Common myeloid progenitor, CD34-positive (primary cell): ENCODE measurements around the gene FAM107A.
A peak's percentile ranks its signal among the peaks of the same experiment; 100 is the strongest.

Source experiments
- CTCF ChIA-PET: fragments of 350-600 bp; sonication (Branson Sonifier 250); formaldehyde crosslinking; loops from one replicate; lab custom pipeline; 2021; ENCODE audit warnings: antibody characterized with exemption; lab: Charles Lee
- POLR2A ChIA-PET: fragments of 350-600 bp; sonication (Branson Sonifier 250); formaldehyde crosslinking; loops from one replicate; lab custom pipeline; 2021; ENCODE audit warnings: antibody characterized with exemption; lab: Charles Lee
- DNase-seq, 3 donors: peaks; one replicate each; pipeline versions ENCODE4 v3.0.0 to v3.0.0-alpha.2; 2013
- H3K27ac ChIP-seq, 2 experiments: 1 replicate in 1 of 2; 2 replicates in 1 of 2; pipeline ENCODE4 v1.7.0; 2013; ENCODE audit warnings: inconsistent platforms in 2 of 2, low read length in 2 of 2, mild to moderate bottlenecking in 2 of 2, low read depth in 1 of 2, moderate library complexity in 1 of 2; ENCODE audit not compliant: severe bottlenecking in 2 of 2, insufficient read depth in 1 of 2, poor library complexity in 1 of 2
- H3K27me3 ChIP-seq, 5 experiments: replicated peaks in 2 of 5; 1 replicate in 3 of 5; 2 replicates in 2 of 5; pipeline versions ENCODE4 v1.6.1 to v1.7.0; 2013; ENCODE audit warnings: low read length in 4 of 5, mild to moderate bottlenecking in 2 of 5, moderate library complexity in 2 of 5, inconsistent platforms in 1 of 5; ENCODE audit not compliant: insufficient read depth in 5 of 5, control insufficient read depth in 4 of 5
- H3K36me3 ChIP-seq, 4 experiments: 1 replicate in 2 of 4; 2 replicates in 2 of 4; pipeline versions ENCODE4 v1.6.1 to v1.7.0; 2013; ENCODE audit warnings: low read length in 3 of 4, control low read depth in 1 of 4, mild to moderate bottlenecking in 1 of 4; ENCODE audit not compliant: control insufficient read depth in 4 of 4, insufficient read depth in 4 of 4
- H3K4me1 ChIP-seq, 4 experiments: 1 replicate in 3 of 4; 2 replicates in 1 of 4; pipeline versions ENCODE4 v1.6.1 to v1.7.1; 2013; ENCODE audit warnings: low read length in 3 of 4, mild to moderate bottlenecking in 3 of 4, control low read depth in 1 of 4, inconsistent platforms in 1 of 4, moderate library complexity in 1 of 4; ENCODE audit not compliant: control insufficient read depth in 4 of 4, insufficient read depth in 4 of 4; ENCODE audit errors: control extremely low read depth in 1 of 4
- H3K4me3 ChIP-seq, 7 experiments: 1 replicate in 4 of 7; 2 replicates in 3 of 7; pipeline versions ENCODE4 v1.5.1 to v1.7.0; 2013; ENCODE audit warnings: mild to moderate bottlenecking in 7 of 7, low read length in 6 of 7, moderate library complexity in 6 of 7, inconsistent platforms in 2 of 7, low read depth in 2 of 7, control low read depth in 1 of 7; ENCODE audit not compliant: insufficient read depth in 4 of 7, control insufficient read depth in 1 of 7; ENCODE audit errors: extremely low read depth in 1 of 7
- H3K9me3 ChIP-seq, 5 experiments: 1 replicate in 4 of 5; 2 replicates in 1 of 5; pipeline versions ENCODE4 v1.6.1 to v1.7.1; 2013; ENCODE audit warnings: low read length in 4 of 5, mild to moderate bottlenecking in 2 of 5, inconsistent platforms in 1 of 5, low read depth in 1 of 5, moderate library complexity in 1 of 5; ENCODE audit not compliant: control insufficient read depth in 4 of 5, insufficient read depth in 2 of 5; ENCODE audit errors: control extremely low read depth in 1 of 5
- WGBS: methylation state at CpG from one replicate; pipeline ENCODE4 v1.1.5; 2013; ENCODE audit not compliant: insufficient coverage; 5-methylcytosine and 5-hydroxymethylcytosine counted together

Gene FAM107A

DNA sequence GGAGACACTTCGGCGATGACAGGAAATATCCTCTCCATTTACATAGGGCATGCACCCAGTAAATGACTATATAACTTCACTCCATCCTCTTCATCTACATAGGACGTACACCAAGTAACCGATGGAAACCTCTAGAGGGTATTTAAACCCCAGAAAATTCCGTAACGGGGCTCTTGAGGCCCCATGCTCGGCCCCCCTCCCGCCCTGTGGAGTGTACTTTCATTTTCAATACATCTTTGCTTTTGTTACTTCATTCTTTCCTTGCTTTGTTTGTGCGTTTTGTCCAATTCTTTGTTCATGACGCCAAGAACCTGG, 7.5 kb upstream of the FAM107A start:
- Histone ChIP-seq H3K27ac (no peak overlapping the region), H3K9me3 (no peaks in the 10 kb centered on the region), H3K4me1 (peaks cover 0 to 28% (median 15%) of the 10 kb centered on the region in 4 experiments), H3K4me3 (peak overlapping the region; percentile 56 to 95 (median 77)), H3K36me3 (no peaks in the 10 kb centered on the region), H3K27me3 (peaks cover 2 to 47% (median 31%) of the 10 kb centered on the region in 5 experiments)
- DNase-seq = peak in 2 of 3 donors; percentile 45 to 63
- WGBS = 33% methylated on average over 6 of the region's 10 CpGs
- CTCF ChIA-PET = interaction anchor here (0.7 to 2.1 kb wide), 7 partner anchors 9 to 163 kb away, joined by 3 to 10 read pairs (median 3); no protein-coding TSS in a partner anchor
- POLR2A ChIA-PET = no interaction called here

DNA sequence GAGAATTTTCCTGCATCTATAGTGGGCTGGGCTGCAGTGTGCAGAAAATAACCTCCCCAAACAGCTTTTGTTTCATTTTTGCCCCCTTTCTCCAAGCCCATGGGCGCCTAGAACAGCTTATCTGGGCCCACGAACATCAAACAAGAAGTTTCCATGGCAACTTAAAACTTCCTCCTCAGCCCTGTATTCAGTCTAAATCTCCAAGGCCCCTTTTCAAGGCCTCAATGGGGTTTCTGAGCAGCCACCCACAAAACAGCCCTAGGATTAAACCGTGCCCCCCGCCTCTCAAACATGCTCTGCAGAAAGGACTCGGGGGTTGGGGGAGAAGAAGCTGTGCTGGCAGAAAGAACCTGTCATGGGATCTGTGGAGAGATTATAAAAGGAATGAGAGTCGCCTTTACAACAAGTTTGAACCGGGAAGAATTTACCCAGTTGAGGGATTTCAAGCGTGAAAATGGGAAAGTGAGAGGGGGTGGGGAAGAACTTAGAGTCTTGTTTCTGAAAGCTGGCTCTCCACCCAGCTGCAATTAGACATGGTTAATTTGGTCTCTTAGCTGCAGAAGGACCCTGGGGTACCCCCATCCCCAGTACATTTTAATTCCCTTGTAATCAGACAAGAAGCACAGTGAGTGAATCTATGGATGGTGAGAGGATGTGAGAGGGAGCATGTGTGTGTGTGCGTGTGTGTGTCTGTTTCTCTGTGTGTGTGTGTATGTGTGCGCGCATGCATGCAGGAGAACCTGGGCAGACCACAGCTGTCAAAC, 4.3 kb upstream of the FAM107A start:
- ChIA-PET POLR2A (no interaction called here), CTCF (interaction anchor here (1.1 to 1.9 kb wide), 3 partner anchors 10 to 49 kb away, joined by 3 to 5 read pairs (median 4); no protein-coding TSS in a partner anchor)
- 54% methylated on average over 11 of the region's 11 CpGs for WGBS
- Histone ChIP-seq H3K9me3 (no peaks in the 10 kb centered on the region), H3K4me1 (peaks cover 0 to 25% (median 14%) of the 10 kb centered on the region in 4 experiments), H3K27ac (no peak overlapping the region), H3K27me3 (peaks cover 0 to 34% (median 15%) of the 10 kb centered on the region in 5 experiments), H3K36me3 (no peaks in the 10 kb centered on the region), H3K4me3 (no peak overlapping the region)
- peak; percentile 39 to 75 (median 68) for DNase-seq

DNA sequence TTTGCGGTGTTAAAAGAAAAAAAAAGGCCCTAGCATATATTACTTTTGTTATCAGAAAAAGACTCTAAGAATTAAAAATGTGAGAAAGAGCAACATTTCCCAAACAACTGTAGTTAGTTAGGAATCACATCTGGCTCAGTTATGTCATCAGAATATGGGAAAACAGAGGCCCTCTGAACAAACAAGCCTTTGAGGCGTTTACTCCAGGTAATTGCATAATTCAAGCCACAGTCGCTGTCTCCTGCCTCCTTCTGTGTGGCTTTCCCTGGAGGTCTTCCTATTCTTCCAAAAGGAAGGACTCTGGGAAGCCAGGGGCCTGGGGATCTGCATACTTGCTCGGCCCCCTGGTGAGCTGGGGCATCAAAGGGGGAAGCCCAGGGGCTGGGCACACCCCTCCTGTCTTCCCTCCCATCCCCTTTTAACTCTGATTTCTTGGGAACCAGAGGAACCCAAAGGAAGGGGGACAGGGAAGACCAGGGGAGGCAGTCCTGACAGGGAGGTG, 3.7 kb upstream of the FAM107A start:
- Histone ChIP-seq H3K27me3 (peaks cover 0 to 28% (median 14%) of the 10 kb centered on the region in 5 experiments), H3K4me1 (peaks cover 0 to 22% (median 12%) of the 10 kb centered on the region in 4 experiments), H3K9me3 (no peaks in the 10 kb centered on the region), H3K36me3 (no peaks in the 10 kb centered on the region), H3K27ac (no peak overlapping the region), H3K4me3 (no peak overlapping the region)
- no peak for DNase-seq
- ChIA-PET POLR2A (no interaction called here), CTCF (interaction anchor here (0.6 to 1.9 kb wide), 4 partner anchors 10 to 50 kb away, joined by 3 to 5 read pairs (median 4); no protein-coding TSS in a partner anchor)
- WGBS = 75% methylated on average over 3 of the region's 4 CpGs

DNA sequence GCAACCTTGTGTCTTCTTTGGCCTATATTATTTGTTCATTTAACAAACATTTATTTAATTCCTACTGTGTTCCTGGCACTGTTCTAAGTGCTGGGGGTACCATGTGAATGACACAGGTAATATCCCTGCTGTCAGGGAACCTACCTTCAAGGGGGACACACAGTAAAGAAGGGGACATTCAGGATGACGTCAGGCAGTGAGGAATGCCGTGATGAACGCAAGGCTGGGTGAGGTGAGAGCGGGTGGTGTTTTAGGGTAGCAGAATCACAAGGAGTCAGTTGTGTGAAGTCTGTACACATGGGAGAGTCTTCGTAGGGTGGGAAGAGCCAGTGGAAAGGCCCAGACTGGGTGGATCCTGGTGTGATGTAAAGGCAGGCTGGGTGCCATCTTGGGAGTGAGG, 1.7 kb upstream of the FAM107A start:
- H3K36me3 ChIP-seq = no peaks in the 10 kb centered on the region
- H3K4me3 ChIP-seq = no peak overlapping the region
- ChIA-PET CTCF (interaction anchor here (3.5 to 17.5 kb wide), 2 partner anchors 11 to 52 kb away, joined by 25 to 239 read pairs; no protein-coding TSS in a partner anchor), POLR2A (no interaction called here)
- 89% methylated on average over 4 of the region's 5 CpGs for WGBS
- no peaks in the 10 kb centered on the region for H3K9me3 ChIP-seq
- H3K4me1 ChIP-seq = peaks cover 0 to 10% (median 3%) of the 10 kb centered on the region in 4 experiments
- no peak overlapping the region for H3K27ac ChIP-seq
- DNase-seq = no peak
- peaks cover 0 to 11% (median 4%) of the 10 kb centered on the region in 5 experiments for H3K27me3 ChIP-seq

DNA sequence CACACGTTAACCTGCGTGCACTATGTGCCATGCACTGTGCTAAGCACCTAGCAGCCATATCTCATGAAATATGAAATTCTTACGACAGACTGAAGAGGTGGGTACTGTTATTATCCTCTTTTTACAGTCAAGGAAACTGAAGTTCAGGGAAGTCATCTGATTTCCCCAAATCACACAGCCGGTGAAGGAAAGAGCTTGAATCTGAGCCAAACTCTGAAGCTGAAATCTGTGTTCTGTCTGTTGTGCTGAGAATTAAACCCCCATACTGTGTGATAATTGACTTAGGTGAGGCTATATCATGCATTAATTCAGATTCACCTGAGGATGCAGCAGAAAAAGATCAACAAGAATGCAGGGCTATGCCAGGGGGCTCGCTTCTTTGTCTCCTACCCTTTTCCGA, 475 bp downstream of the FAM107A start:
- Histone ChIP-seq H3K27ac (no peak overlapping the region), H3K4me3 (no peak overlapping the region), H3K9me3 (peaks cover 0 to 2% (median 0%) of the 10 kb centered on the region in 5 experiments), H3K4me1 (peaks cover 0 to 8% (median 3%) of the 10 kb centered on the region in 4 experiments), H3K27me3 (peaks cover 0 to 10% (median 3%) of the 10 kb centered on the region in 5 experiments), H3K36me3 (no peaks in the 10 kb centered on the region)
- CTCF ChIA-PET = interaction anchor here (3.5 to 17.5 kb wide), 2 partner anchors 9 to 54 kb away, joined by 25 to 239 read pairs; no protein-coding TSS in a partner anchor
- DNase-seq = no peak
- POLR2A ChIA-PET = no interaction called here
- 96% methylated on average over 2 of the region's 6 CpGs for WGBS

DNA sequence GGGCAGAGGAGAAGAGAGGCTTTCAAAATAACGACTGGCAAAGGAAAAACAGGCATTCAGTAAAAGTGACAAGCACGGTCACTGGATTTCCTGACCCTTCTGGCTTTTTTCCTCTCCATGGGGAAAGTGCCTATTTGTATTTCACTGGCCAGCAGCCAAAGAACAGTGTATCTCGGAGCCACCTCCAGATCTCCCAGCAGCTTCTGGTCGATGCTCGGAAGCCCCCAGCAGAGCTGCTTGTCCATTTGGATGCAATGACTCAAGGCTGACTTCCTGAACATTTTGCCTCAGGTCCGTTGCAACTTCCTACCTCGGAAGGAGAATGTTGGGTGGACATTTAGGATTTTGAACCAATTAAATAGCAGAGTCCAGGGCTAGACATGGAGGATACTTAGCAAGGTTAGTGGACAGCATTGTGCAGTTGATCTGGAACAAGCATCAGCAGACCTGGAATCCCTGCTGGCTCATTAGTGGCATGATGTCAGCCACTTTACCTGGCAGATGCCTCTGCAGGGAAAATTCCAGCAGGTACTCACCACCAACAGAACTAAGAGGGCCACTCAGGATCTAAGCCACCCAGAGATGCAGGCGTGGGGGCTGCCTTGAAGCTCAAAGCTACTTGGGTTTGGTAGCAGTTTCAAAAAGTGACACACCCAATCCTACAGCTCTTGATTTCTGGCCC, 1.1 kb downstream of the FAM107A start:
- H3K9me3 ChIP-seq = peaks cover 0 to 2% (median 0%) of the 10 kb centered on the region in 5 experiments
- WGBS = 58% methylated on average over 8 of the region's 8 CpGs
- no peak overlapping the region for H3K4me3 ChIP-seq
- POLR2A ChIA-PET = no interaction called here
- H3K36me3 ChIP-seq = no peaks in the 10 kb centered on the region
- H3K4me1 ChIP-seq = peaks cover 0 to 2% (median under 1%) of the 10 kb centered on the region in 4 experiments
- DNase-seq = no peak
- H3K27me3 ChIP-seq = peaks cover 0 to 10% (median 3%) of the 10 kb centered on the region in 5 experiments
- no peak overlapping the region for H3K27ac ChIP-seq
- CTCF ChIA-PET = interaction anchor here (1.2 to 17.5 kb wide), 3 partner anchors 8 to 55 kb away, joined by 3 to 239 read pairs (median 25); no protein-coding TSS in a partner anchor
